SJCRH30 (cell line): ENCODE results near the gene TMEM154. TPM values are rescaled to one million over a fixed set of nuclear protein-coding genes. Genes with fewer than 3 reads are reported as not detected.

ENCODE experiments used
- DNase-seq, 2 experiments: peaks; one replicate each; pipeline ENCODE4 v3.0.0-alpha.2; 2015 to 2020
- H3K27ac ChIP-seq: fragments of 250-450 bp; sonication (Bioruptor Pico); 2 replicates; pipeline ENCODE4 v1.5.1; 2020; ENCODE audit warnings: mild to moderate bottlenecking, moderate library complexity
- H3K27me3 ChIP-seq: fragments of 250-450 bp; sonication (Bioruptor Pico); 2 replicates; pipeline ENCODE4 v1.5.1; 2020; ENCODE audit warnings: mild to moderate bottlenecking, moderate library complexity
- H3K36me3 ChIP-seq: fragments of 250-450 bp; sonication (Bioruptor Pico); 2 replicates; pipeline ENCODE4 v1.5.1; 2020; ENCODE audit warnings: mild to moderate bottlenecking, moderate library complexity
- H3K4me1 ChIP-seq: fragments of 250-450 bp; sonication (Bioruptor Pico); 2 replicates; pipeline ENCODE4 v1.5.1; 2020; ENCODE audit warnings: mild to moderate bottlenecking, moderate library complexity
- H3K4me3 ChIP-seq: fragments of 250-450 bp; sonication (Bioruptor Pico); 2 replicates; pipeline ENCODE4 v1.5.1; 2020; ENCODE audit warnings: mild to moderate bottlenecking, moderate library complexity
- H3K9me3 ChIP-seq: fragments of 250-450 bp; sonication (Bioruptor Pico); replicated peaks from 2 replicates; pipeline ENCODE4 v1.5.1; 2020; ENCODE audit warnings: mild to moderate bottlenecking, moderate library complexity
- total RNA-seq: library from RNA; depleted of rRNA; stranded (reverse); fragments of >200 nt; shearing (Covaris generic); gene quantifications from 2 replicates; pipeline ENCODE4 v1.2.3, GENCODE V29; 2014

TMEM154 gene
- total RNA-seq, 1 experiment from 2014 or later = 0.08 TPM

DNA sequence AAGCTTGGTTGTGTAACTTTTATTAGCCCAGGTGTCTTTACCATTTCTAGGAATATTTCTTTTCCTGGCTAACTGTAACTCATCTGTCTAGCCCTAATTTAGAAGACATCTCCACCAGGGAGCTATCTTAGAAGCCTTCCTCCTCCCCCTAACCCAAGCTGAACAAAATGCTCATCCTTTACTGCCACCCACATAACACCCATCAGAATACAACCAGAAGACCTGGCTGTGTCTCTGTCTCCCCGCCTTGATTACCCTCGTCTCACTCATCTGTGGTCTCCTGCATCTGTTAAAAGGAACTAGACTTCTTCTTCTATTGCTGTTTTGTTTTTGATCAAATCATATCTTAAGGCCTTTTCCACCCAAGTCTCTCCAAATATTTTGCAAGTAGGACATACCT lies 4.8 kb upstream of the TMEM154 start:
- Histone ChIP-seq H3K4me1 (no peaks in the 10 kb centered on the region), H3K36me3 (no peaks in the 10 kb centered on the region), H3K4me3 (no peak overlapping the region), H3K9me3 (no peaks in the 10 kb centered on the region), H3K27me3 (no peaks in the 10 kb centered on the region), H3K27ac (no peak overlapping the region)
- DNase-seq = no peak

DNA sequence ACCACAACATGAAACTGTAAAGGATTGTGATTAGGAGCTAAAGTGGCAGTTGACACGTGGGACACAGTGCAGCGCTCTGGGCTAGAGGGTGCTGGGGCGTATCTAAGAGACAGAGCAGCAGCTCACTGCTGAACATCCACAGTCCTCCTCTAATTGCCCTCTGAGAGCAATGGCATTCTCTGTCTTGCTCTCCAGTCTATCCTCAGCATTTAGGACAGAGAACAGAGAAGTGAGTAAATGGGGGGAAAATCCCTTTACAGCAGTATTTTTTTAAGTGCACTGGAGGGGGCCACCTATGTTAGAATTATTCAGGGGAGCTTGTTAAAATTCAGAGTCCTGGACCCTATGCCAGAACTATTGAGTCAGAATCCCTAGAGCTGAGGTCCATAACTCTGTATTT lies 4.2 kb upstream of the TMEM154 start:
- no peak overlapping the region for H3K4me3 ChIP-seq
- H3K36me3 ChIP-seq = no peaks in the 10 kb centered on the region
- H3K27ac ChIP-seq = no peak overlapping the region
- H3K9me3 ChIP-seq = no peaks in the 10 kb centered on the region
- H3K27me3 ChIP-seq = no peaks in the 10 kb centered on the region
- DNase-seq = no peak
- no peaks in the 10 kb centered on the region for H3K4me1 ChIP-seq

DNA sequence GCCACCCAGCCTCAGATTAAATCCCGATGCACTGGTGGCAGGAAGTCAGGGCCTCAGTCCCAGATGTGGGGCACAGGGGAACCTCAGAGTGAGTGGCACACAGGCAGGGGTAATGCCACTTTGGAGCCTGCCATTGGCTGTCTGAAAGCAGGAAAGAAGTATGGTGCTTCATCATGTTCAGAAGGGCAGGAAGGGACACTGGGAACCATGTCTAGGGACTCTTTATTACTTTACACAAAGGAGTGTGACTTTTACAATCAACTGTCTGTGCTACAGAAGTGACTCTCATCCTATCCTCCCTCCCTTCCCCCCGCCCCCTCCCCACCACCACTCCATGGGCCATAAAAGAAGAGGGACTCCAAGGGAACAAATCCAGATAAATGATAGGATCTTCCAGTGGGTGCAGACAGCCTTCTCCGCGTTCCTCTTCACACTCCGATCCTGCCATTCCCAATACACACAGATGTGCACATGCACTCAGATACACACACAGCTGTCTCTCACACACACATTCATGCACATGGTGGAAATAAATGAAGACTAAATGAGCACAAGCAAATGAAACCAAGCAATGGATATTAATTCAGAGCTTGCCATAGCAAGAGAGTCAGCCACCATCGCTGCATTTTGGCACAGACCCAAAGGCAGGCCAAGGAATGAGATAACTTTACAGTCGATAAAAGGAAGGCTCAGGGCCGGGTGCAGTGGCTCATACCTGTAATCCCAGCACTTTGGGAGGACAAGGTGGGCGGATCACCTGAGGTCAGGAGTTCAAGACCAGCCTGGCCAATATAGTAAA lies 2.5 kb upstream of the TMEM154 start:
- H3K9me3 ChIP-seq = no peaks in the 10 kb centered on the region
- H3K27me3 ChIP-seq = no peaks in the 10 kb centered on the region
- H3K4me3 ChIP-seq = no peak overlapping the region
- H3K4me1 ChIP-seq = no peaks in the 10 kb centered on the region
- H3K27ac ChIP-seq = no peak overlapping the region
- no peaks in the 10 kb centered on the region for H3K36me3 ChIP-seq
- no peak for DNase-seq

DNA sequence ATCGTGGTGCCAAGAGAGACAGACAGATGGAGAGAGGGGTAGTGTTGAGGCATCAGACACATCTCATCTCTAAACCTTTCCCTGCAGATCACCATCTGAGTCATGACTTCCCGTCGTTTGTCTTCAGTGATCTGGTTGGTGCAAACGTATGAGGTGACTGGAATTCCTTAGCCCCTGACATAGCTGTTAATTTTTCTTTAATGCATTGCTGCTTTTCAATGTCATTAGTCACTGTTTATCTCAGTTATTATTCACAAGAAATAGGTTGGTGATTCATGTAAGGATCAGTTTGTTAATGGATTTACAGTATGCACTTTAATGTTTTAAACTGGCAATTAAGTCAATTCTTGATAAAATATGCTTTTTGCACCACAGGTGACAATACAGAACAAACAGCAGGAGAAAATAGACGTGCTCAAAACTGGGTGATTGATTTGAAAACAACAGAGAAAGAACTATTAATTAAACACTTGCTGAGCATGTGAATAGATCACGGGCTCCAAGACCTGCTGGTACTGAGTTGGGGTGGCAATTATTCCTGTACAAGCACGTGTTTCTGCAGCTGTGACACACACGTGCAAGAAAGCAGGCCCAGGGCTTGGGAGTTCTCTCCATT lies 1.3 kb upstream of the TMEM154 start:
- Histone ChIP-seq H3K9me3 (no peaks in the 10 kb centered on the region), H3K27me3 (no peaks in the 10 kb centered on the region), H3K4me3 (no peak overlapping the region), H3K27ac (no peak overlapping the region), H3K36me3 (no peaks in the 10 kb centered on the region), H3K4me1 (no peaks in the 10 kb centered on the region)
- no peak for DNase-seq

DNA sequence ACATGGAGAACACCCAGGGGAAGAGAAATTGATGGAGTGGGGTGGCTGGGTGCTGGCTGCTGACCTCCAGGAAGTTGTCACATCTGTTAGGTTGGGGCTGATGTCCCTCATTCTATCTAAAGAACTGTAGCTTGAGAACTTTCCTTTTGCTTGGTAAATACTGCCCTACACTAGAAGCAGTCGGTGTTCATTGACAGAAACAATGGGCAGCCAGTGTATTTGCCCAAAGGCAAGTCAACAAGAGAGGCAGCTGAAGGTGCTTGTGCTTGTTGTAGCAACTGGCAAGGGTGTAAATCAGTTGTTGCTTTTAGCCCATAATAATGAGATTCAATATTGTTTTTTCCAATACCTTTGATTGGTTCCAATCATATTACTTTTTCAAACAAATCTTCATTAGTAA lies 956 bp downstream of the TMEM154 start:
- peak overlapping the region; percentile 58; the same call in 1 of the 2 replicates for H3K4me3 ChIP-seq
- DNase-seq = no peak
- H3K9me3 ChIP-seq = no peaks in the 10 kb centered on the region
- H3K4me1 ChIP-seq = no peaks in the 10 kb centered on the region
- H3K27ac ChIP-seq = no peak overlapping the region
- H3K36me3 ChIP-seq = no peaks in the 10 kb centered on the region
- no peaks in the 10 kb centered on the region for H3K27me3 ChIP-seq

DNA sequence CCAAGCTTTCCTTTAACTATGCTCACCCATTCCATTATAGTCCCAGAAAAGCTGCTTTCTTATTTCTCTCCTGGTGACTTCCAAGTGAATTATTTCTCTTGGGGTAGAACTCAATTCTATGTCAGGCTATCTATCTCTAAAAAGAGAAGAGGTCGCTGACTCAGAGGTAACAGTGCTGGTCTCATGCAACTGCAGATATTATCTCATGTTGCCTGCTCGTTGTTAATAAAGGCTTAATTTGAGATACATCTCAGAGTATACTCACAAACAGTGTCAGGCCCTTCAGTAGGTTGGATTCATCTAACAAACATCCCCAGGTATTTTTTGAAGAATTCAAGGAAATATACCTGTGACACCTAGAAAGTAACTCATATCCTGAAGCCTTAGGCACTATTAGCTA lies 2.7 kb downstream of the TMEM154 start:
- no peak overlapping the region for H3K27ac ChIP-seq
- no peaks in the 10 kb centered on the region for H3K9me3 ChIP-seq
- no peak for DNase-seq
- no peaks in the 10 kb centered on the region for H3K36me3 ChIP-seq
- no peak overlapping the region for H3K4me3 ChIP-seq
- H3K27me3 ChIP-seq = no peaks in the 10 kb centered on the region
- H3K4me1 ChIP-seq = no peaks in the 10 kb centered on the region

DNA sequence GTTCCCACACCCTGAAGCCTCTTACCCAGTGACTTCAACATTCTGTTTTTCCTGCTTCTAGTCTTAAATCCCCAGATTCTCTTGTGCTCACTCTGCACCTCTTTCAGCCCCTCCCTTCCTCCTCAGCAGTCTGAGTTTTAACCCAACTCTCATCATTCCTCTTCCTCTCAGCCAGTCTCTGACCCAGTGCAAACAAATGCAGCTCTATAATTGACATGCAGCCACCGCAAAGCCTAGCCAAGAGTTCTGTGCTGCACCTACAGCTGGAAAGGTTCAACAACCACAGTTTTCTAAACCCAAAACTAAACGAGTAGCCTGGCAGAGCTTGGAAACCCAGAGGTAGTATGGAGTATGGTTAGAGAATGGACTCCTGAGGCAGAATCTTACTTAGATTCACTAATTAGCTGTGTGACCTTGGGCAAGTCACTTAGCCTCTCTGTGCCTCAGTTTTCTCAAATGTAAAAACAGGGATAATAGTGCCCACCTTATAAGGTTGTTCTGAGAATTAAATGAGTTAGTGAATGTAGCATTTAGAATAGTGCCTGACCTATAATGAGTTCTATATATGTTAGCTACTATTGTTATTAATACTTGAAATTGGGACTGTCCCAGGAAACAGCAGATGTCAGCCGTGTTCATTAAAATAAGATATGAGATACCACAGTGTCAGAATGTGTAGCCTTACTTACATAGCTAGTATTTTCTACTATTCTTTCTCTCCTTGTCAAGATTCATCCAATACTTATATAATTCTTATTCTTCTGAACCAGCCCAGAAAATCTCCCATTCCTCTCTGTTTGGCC lies 3.5 kb downstream of the TMEM154 start:
- Histone ChIP-seq H3K4me3 (no peak overlapping the region), H3K9me3 (no peaks in the 10 kb centered on the region), H3K36me3 (no peaks in the 10 kb centered on the region), H3K4me1 (no peaks in the 10 kb centered on the region), H3K27me3 (no peaks in the 10 kb centered on the region), H3K27ac (no peak overlapping the region)
- DNase-seq = no peak

DNA sequence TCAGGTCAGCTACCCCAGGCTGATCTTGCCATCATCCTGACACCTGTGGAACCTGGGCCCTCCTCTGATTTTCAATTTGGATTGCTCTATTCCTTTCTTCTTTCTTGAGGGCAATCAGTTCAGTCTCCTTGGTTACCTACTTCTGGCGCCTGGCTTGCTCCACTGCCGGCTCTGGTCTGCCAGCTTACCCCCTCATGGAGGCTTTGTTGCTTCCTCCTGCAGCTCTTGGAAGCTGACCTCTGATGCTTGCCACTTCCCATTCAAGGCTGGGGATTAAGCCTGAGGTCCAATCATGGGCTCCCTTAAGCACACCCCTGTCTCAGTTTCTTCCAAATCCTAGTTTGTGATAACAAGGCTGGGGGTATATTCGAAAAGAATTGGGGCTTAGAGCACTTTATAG lies 5.4 kb downstream of the TMEM154 start:
- H3K27ac ChIP-seq = no peak overlapping the region
- H3K4me1 ChIP-seq = no peaks in the 10 kb centered on the region
- H3K27me3 ChIP-seq = no peaks in the 10 kb centered on the region
- no peak for DNase-seq
- no peaks in the 10 kb centered on the region for H3K36me3 ChIP-seq
- H3K4me3 ChIP-seq = no peak overlapping the region
- no peaks in the 10 kb centered on the region for H3K9me3 ChIP-seq

DNA sequence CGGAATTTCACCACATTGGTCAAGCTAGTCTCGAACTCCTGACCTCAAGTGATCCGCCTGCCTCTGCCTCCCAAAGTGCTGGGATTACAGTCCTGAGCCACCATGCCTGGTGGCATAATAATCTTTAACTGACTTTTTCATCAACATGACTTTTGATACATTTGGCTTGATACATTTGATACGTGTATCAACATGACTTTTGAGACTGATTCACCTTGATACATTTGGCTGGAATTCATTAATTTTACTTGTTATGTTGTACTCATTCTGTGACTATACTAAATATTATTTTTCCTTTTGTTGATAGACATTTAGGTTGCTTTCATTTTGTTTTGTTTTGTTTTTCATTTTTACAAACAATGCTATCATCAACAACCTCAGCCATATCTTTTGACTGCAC lies 6.3 kb downstream of the TMEM154 start:
- Histone ChIP-seq H3K36me3 (no peaks in the 10 kb centered on the region), H3K4me1 (no peaks in the 10 kb centered on the region), H3K4me3 (no peak overlapping the region), H3K27ac (no peak overlapping the region), H3K27me3 (no peaks in the 10 kb centered on the region), H3K9me3 (no peaks in the 10 kb centered on the region)
- DNase-seq = no peak

DNA sequence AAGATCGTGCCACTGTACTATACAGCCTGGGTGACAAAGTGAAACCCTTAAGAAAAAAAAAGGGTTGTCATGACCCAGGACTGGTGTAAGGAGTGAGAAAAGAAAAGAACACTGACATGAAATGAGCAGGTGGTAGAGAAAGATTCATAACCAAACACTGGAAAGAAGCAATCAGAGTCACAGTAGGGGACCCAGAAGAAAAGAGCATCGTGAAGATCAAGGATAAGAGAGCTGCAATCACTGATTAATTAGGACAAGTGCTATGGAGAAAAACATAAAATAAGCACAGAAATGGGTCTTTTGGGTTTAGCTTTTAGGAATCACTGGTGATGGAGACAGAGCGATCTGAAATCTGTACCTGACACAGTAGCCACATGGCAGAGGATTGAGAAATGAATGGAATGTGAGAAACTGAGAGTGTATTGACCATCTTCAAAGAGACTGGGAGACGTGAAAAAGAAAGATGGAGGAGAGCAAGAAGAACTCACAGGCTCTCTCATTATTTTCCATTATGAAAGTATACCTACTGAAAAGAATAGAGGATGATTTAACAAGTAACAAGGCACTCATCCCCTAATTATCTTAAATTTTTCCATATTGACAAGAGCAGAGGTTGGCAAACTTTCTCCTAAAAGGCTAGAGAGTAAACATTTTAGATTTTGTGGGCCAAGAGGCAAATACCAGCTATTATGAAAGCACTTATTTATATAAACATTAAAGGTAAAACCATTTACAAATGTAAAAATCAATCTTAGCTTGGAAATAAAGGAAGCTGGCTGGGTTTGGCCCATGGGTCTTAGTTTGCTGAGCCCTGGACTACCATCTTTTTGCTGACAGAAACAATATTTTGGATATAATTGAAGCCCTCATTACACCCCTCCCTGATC lies 7.3 kb downstream of the TMEM154 start:
- H3K27me3 ChIP-seq = no peaks in the 10 kb centered on the region
- no peak overlapping the region for H3K27ac ChIP-seq
- no peak for DNase-seq
- no peaks in the 10 kb centered on the region for H3K9me3 ChIP-seq
- H3K4me1 ChIP-seq = no peaks in the 10 kb centered on the region
- H3K36me3 ChIP-seq = no peaks in the 10 kb centered on the region
- H3K4me3 ChIP-seq = no peak overlapping the region

DNA sequence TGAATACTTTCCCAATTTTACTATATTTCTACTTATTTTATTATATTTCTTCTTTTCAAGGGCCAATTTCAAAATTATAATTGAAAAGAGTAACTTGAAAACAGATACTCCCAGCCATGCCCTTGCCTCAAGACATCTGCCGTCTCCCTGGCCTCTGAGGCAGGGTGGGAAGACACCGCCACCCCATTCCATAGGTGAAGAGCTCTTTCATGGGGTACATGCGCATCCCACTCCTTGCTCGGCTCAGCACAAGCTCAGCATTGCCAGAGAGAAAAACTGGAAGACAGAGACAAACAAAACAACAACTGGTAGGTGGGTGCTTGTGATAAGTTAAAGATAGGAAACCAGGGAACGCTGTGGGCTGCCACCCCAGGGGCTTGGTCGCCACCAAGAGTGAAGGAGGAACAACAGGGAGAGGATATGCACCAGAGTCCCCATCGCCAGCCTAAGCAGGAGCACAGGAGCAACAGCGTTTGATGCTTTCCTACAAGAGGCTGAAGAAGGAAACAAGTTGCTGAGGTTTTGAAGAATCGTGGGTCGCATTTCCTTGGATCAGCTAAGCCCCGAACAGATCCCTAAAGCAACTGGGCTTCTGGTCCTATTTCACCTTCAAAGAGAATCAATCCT lies 11.3 kb downstream of the TMEM154 start:
- H3K4me1 ChIP-seq = no peaks in the 10 kb centered on the region
- no peak for DNase-seq
- H3K27me3 ChIP-seq = no peaks in the 10 kb centered on the region
- no peaks in the 10 kb centered on the region for H3K9me3 ChIP-seq
- H3K4me3 ChIP-seq = no peak overlapping the region
- no peak overlapping the region for H3K27ac ChIP-seq
- no peaks in the 10 kb centered on the region for H3K36me3 ChIP-seq

DNA sequence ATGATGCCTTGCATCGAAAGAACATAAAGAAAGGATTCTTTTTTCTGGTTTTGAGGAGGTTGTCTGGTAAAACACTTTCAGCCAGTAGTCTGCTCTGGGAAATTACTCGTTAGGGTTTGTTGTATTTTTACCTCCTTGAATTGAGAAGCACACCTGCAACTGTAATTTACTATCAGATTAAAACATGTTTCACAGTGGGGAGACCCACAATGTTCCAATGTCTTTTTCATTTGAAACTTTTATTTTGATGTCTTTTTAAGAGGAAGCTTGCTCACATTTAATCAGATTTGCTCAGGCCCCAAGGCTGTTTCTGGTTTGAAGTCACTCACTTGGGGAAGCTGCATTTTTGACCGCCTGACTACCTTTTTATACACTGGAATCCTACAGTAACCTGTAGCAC lies 12.0 kb downstream of the TMEM154 start:
- Histone ChIP-seq H3K4me3 (no peak overlapping the region), H3K9me3 (no peaks in the 10 kb centered on the region), H3K27me3 (no peaks in the 10 kb centered on the region), H3K27ac (no peak overlapping the region), H3K4me1 (no peaks in the 10 kb centered on the region), H3K36me3 (no peaks in the 10 kb centered on the region)
- DNase-seq = no peak

DNA sequence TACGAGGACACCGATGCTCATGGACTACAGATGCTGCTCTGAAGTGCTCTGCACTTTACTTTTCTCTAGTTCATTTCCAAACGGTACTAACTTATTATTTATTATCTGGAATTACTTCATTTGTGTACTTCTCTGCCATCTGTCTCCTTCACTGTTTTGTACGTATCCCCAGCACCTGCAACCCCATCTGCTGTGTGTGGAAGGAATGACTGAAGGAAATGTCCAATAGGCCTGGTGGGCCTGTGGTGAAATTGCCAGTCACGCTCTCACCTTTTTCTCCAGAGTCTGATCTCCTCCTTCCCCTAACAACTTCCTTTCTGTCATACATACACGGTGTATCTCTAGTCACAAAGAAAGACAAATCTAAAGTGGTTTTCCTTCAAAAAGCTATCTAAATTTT lies 12.9 kb downstream of the TMEM154 start:
- no peaks in the 10 kb centered on the region for H3K27me3 ChIP-seq
- H3K4me3 ChIP-seq = no peak overlapping the region
- DNase-seq = no peak
- H3K27ac ChIP-seq = no peak overlapping the region
- no peaks in the 10 kb centered on the region for H3K4me1 ChIP-seq
- no peaks in the 10 kb centered on the region for H3K36me3 ChIP-seq
- no peaks in the 10 kb centered on the region for H3K9me3 ChIP-seq

DNA sequence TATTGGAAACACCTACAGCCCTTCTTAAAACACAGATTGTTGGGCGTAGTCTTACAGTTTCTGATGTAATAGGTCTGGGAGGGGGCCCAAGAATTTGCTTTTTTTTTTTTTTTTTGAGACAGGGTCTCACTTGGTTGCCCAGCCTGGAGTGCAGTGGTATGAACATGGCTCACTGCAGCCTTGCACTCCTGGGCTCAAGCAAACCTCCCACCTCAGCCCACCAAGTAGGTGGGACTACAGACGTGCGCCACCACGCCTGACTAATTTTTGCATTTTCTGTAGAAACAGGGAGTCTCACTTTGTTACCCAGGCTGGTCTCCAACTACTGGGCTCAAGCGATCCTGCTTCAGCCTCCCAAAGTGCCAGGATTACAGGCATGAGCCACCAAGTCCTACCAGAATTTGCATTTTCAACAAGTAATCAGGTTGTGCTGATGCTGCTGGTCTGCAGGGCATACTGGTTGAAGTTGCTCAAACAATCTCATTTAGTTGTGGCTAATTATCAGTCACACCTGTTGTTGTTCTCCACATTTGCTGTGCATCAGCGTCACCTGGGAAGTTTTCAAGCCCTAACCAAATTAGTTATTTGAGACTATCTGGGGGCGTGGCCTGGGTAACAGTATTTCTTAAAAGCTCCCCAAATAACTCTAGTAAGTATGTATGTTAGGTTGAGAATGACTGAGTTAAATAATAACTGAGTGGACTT lies 14.0 kb downstream of the TMEM154 start:
- H3K4me3 ChIP-seq = no peak overlapping the region
- no peaks in the 10 kb centered on the region for H3K9me3 ChIP-seq
- no peaks in the 10 kb centered on the region for H3K36me3 ChIP-seq
- DNase-seq = no peak
- H3K27me3 ChIP-seq = no peaks in the 10 kb centered on the region
- no peak overlapping the region for H3K27ac ChIP-seq
- H3K4me1 ChIP-seq = no peaks in the 10 kb centered on the region
